HG02642 (cell line): Measurements from ENCODE around the gene UBAC2.
A peak's percentile ranks its signal among the peaks of the same experiment; 100 is the strongest.

ENCODE experiments used
- ATAC-seq: cut with Tn5 transposase; IDR thresholded peaks from one replicate; pipeline ENCODE4 v1.9.1; 2021; ENCODE audit warnings: mild to moderate bottlenecking; ENCODE audit not compliant: unreplicated experiment, poor library complexity

Gene UBAC2

DNA sequence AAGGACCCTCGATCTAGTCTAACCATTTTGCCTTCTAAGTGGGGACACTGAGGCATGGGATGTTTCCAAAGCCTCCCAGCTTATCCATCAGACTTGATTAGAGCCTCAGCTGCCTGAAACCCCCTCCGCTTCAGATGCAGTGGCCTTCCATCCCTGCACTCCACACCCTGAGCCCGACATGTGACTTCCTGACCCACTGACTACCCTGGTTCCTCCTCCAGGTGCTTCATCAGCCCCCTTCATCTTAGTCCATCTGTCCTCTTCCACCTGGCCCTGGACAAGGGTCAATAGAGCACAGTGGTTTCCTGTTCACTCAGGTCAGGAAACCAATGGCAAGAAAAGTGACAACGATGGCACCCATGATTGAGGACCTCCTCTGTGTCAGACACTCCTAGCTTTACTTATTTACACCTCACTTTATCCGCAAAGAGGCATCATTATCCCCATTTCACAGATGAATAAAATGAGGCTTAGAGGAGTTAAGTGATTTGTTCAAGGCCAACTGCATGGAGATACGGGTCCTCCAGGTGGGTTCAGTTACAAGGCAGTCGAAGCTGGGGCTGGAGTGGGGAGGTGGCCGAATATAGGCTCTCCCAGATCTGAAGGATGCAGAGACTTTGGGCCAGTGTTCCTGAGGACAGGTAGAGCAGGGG lies 219.1 kb downstream of the UBAC2 start:
- no peak for ATAC-seq

DNA sequence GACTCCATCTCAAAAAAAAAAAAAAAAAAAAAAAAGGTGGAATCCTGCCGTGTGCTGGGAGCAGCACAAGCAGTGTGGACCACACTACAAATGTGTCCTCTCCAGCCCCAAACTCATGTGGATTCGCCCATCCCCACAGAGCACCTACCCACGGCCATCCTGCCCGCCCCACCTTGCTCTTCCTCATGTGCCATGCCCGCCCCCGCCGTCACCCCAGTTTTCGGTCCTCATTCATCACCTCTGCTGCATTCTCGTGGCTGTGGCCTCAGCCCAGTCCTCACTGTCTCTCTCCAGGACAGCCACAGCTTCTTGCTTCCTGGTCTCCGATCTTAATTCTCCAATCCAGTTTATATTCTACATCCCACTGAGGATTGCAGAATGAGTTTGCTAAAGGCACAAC lies 220.6 kb downstream of the UBAC2 start:
- no peak for ATAC-seq

DNA sequence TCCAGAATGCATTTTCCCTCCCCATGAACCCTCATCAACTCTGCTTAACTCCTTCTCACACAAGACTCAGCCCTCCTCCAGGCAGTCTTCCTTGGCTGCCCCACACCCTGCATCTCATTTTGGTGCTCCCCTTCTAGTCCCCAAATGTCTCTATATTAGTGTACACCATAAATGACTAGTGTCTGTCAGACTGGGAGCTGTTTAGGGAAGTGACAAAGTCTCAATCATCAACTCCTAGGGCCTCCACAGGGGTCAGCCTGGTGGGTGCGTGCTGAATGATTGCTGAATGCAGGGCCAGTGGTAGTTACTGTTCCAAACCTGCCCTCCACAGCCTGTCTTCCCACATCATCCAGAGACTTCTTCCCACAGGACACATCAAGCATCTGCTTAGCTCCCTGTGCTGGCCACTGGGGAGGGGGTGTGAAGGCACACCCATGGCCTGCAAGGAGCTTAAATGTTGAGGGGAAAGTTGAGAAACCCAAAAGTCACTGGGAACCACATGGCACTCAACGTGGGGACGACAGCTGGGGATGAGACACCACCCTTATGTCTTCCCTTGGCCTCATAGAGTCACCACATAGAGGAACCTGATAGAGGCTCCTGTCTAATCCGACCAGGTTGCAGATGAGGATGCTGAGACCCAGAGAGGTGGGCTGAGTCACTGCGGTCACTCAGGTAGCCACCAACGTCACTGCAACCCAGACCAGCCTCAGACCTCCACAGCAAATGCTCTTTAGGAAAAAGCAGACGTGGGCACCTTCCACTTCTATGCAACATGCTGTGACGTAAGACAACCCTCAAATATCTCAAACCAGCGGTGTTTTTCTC lies 221.3 kb downstream of the UBAC2 start:
- peak; percentile 29 for ATAC-seq

DNA sequence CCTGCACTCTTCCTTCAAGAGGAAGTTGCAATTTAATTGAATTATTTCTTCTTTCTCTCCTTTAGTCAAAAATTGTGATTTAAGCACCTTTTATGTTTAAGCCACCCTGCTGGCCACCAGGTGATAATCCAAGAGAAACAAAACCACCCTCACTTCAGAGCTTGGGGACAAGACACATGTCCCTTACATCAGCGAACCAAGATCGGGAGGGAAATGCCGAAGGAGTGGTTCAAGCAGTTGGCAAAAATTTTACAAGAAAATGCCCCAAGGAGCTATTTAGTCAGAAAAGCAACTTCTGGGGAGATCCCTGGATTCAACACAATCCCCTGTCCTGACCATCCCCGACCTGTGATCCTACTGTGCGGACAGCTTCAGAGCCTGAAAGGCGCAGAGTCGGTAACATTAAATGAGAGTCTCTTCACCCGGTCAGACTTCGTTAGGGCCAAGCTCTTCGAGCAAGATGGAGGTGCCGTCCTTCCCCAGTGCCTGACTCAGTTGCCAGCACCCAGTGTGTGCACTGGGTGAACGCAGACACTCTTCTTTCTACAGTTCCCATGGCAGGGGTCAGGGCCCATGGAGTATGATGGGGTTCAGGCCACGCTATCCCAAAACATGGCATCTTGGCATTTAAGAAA lies 222.0 kb downstream of the UBAC2 start:
- no peak for ATAC-seq

DNA sequence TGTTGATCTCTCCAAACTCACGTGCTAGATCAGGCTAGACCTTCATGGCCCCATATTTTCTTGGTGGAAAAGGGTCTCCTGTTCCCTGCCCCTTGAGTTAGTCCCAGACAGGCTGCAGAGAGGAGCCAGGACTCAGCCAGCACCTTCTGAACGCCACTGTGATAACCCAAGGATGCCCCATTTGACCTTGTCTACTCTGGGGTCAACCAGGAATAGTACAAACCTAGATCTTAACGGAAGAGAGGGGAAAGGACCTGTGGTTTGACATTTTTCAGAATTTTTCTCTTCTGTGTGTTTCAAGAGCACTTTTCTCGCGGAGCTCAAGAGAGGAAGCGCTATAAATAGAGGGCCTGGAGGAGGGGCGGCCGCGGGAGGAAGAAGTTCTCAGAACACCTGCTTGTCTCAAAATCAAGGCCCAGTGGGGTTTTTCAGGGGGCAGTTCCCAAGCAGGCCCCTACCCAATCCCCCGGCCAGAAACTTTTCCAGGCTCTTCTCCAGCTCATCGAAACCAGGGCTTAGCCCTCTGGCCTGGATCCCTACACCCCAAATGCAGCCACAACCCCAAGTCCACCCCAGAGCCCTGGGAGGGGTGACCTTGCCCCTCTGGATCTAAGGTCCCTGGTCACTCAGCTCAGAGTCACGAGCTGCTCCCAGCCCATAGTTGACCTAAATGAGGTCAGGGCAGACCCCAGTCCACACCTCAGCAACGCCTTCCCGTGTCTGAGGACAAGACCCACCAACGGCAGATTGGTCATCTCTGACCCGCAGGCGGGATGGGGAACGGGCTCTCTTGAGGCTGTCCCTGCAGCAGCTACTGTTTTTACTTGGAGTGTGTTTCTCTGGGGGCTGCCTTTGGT lies 225.1 kb downstream of the UBAC2 start:
- peak; percentile 63 for ATAC-seq

DNA sequence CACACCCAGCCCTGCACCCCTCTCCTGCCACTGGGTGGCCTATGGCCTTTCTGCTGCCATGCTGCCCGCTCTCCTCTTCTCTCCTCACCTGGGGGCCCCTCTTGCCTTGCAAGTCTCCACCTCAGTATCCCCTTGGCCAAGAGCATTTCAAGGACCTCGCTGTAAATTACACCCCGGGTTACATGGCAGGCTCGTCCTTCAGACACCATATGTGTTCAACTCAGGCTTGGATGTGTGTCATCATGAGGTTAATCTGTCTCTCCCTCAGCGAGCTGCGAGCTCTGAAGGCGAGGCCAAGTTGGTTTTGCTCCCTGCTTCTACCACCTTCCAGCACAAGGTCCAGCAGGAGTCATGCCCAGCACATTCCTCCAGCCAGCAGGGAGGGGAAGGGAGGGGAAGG lies 225.8 kb downstream of the UBAC2 start:
- ATAC-seq: no peak

DNA sequence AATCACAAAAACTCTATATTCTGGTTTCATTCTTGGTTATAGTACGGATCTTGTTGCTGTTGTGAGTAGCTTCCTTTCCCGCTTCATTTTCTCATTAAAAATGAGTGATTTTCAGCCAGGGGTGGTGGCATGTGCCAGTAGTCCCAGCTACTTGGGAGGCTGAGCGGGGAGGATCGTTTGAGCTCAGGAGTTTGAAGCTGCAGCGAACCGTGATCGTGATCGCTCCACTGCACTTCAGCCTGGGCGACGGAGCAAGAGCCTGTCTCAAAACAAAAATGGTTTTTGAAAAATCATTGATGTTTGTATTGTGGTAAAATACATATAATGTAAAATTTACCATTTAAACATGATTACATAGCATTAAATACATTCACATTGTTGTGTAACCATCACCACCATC lies 229.0 kb downstream of the UBAC2 start:
- ATAC-seq: no peak

DNA sequence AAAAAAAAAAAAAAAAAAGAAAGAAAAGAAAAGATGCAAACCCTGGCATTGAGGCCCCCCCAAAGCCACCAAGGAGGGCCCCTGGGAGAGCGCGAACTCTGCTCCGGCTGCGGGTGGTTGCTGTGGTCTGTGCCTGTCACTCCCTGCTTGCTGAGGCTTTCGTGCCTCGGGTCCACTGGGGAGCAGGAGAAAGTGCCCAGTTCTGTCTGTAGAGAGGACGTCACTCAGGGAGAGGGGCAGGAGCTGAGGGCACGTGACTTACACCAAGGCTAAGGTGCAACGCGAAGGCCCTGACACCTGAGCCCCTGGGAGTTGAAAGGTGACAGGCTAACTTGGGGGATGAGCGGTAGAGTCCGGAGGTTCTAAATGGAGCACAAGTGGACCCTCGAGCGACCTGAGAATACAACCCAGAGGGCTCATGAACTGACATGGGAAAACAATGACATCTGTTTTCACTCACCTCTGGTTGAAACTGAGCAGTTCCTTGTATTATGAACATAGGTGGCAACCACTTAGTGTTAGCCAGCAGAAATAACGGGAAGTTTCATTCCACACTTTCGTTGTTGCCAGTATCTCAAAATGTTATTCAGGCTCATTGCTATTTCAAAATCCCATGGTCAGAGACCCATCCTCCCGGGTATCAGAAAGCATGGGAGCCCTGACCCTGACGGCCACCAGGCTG lies 231.4 kb downstream of the UBAC2 start:
- peak; percentile 40 for ATAC-seq

DNA sequence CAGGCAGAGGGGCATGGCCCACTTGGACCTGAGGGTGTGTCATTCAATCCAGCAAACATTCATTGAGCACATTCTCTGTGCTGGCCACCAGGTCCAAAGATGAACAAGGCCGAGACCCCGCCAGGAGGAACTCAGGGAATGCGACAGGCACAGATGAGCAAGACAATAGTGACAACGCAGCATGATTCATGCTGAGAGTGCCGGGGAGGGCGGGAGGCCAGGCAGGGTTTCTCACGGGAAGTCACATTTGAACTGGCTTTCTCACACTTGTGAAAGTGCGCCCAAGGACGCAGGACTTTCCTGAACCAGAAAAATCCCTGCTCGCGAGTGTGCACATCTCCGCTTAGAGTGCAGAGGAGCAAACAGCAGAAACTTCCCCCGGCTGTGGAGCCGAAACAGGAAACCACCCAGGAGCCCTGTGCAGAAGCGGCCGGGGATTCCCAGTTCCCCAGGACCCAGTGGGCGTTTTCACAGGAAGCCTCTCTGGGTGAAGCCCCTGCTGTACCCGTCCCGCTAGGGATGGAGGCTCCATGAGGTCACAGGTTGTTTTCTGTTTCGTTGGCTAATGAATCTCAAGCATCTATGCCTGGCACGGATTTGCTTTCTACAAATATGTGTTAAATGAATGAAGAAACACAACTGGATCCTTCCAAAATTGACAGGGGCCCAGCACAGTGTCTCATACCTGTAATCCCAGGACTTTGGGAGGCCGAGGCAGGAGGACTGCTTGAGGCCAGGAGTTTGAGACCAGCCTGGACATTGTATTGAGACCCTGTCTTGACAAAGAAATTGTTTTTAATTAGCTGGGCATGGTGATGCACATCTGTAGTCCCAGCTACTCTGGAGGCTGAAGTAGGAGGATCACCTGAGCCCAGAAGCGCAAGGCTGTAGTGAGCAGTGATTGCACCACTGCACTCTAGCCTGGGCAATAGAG lies 232.2 kb downstream of the UBAC2 start:
- ATAC-seq: peak; percentile 66

DNA sequence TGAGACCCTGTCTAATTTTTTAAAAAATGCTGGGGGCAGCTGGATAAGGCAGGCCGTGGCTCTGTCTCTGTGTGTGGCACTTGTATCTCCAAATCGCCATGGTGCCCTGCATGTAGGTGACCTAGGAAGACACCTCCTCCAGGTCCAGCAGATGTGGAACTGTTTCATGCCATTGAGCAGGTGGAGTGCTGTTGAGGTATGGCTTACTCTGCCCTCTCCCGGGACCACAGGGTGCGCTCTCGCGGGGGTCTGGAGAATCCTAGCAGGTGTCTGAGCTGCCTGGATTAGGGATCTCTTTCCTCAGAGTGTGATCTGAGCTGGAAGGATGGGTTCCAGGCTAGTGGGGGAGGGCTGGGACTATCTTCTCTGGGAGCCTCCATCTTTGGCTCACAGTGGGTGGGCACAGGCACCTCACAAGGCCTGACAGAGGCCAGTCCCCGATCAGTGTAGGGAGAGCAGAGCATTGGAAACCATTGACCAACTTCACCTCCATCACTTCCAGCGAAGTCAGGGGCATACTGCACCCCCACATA lies 233.0 kb downstream of the UBAC2 start:
- no peak for ATAC-seq

DNA sequence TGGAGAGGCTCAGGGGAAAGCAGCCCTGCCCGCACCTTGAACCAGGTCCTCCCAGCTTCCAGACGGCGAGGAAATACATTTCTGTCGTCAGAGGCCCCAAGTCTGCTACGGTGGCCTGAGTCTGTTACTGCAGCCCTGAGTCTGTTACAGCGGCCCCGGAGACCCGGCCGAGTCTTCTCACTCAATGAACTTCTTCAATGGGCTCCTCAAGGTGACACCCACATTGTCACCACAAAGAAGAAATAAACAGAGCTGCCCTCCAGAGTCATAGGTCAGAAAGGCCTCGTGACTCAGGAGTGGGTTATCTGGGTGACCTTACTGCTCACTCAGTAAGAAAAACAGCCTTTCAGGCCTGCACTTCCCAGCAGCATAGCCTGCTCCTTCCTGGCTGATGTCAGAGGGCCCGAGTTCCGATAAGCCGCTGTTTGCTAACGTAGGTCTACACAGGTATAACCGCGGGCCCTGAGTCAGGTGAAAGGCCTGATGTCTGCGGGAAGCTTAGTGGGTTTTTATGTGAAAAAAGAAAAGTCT lies 233.7 kb downstream of the UBAC2 start:
- no peak for ATAC-seq

DNA sequence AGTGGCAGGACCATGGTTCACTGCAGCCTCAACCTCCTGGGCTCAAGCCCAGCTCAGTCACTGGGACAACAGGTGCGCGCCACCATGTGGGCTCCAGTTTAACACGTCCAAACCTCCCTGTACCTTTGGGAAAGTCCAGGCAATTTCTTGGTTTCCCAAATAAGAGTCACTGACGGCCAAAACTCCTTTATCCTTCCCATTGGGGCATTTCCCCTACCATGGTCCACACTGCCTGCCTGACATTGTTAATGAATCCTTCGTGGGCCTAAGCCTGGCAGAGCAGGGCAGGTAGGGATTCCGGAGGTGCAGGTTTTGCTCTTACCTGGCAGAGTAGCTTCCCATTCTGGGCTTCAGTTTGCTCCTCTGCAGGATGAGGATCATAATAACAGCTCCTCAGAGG lies 234.5 kb downstream of the UBAC2 start:
- ATAC-seq: no peak

DNA sequence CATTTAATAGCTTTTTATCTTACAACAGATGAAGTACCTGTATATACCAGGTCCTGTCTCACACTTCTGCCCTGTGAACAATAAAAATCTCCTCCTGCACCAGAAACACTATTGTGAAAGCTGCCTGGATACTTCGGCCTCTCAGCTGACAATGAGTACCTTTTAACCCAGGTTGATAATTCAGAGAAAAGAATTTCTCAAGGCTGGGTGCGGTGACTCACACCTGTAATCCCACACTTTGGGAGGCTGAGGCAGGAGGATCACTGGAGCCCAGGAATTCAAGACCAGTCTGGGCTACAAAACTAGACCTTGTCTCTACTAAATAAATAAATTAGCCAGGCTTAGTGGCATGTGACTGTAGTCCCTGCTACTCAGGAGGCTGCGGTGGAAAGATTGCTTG lies 235.3 kb downstream of the UBAC2 start:
- no peak for ATAC-seq
